Articular chondrocyte of knee joint (primary cell): ENCODE results near the gene FAM199X. TPM values are rescaled to one million over a fixed set of nuclear protein-coding genes. Genes with fewer than 3 reads are reported as not detected.

Experiments
- total RNA-seq: library from RNA; depleted of rRNA; stranded (reverse); fragments of >200 nt; gene quantifications from 2 replicates; pipeline ENCODE4 v1.2.3, GENCODE V29; 2012

The FAM199X gene
- 21.5 and 23.7 TPM in 2 replicates for total RNA-seq

GRCh38 chrX:104165894-104166734 lies at the start of gene FAM199X:
TSS of gene FAM199X (plus strand) at chrX:104166453. CDS start at chrX:104166786, 333 bp downstream.

GRCh38 chrX:104156630-104157529 lies 9.4 kb upstream of the FAM199X start, which contains the start of gene SLC25A53:
TSS of gene SLC25A53 (minus strand) at chrX:104157009. CDS start at chrX:104105257, 51,752 bp downstream.

Other genes with a start within 250 kb of the FAM199X start
- 2.4 and 3.4 TPM in 2 replicates for gene TMSB15B, start 203.8 kb upstream of the FAM199X start, total RNA-seq
- not detected in 2 replicates for gene H2BW1, start 152.7 kb upstream of the FAM199X start, total RNA-seq
- not detected in 2 replicates for gene H2BW2, start 126.5 kb upstream of the FAM199X start, total RNA-seq
- gene TMSB15C, start 90.2 kb upstream of the FAM199X start, total RNA-seq = 2.5 TPM in 2 replicates
- 0.22 and 0.26 TPM in 2 replicates for gene ZCCHC18, start 53.9 kb upstream of the FAM199X start, total RNA-seq
- gene SLC25A53, start 9.4 kb upstream of the FAM199X start, total RNA-seq = 7.1 and 12.3 TPM in 2 replicates
- gene ESX1, start 88.5 kb downstream of the FAM199X start, total RNA-seq = not detected in 2 replicates